SK-N-DZ (cell line): ENCODE data around the gene AK3. TPM values are rescaled to one million over a fixed set of nuclear protein-coding genes. Genes with fewer than 3 reads are reported as not detected.
"Not testable (repeated sequence)": the region's sequence is repeated elsewhere in the genome, so short reads cannot be mapped to it uniquely, and the experiment has no call there.

ENCODE experiments used
- DNase-seq: peaks from one replicate; pipeline ENCODE4 v3.0.0-alpha.2; 2015; ENCODE audit warnings: low spot score
- polyA plus RNA-seq, 2 experiments: library from polyadenylated mRNA; depleted of rRNA; stranded (reverse); fragments of >200 nt; gene quantifications; 2 replicates each; pipeline ENCODE4 v1.2.3, GENCODE V29; 2014

Gene AK3
- 30.0 and 30.1 TPM in 2 replicates for polyA plus RNA-seq (2014; cell fraction: cytosol; rRNA removed)
- polyA plus RNA-seq (2014; cell fraction: nucleus; rRNA removed): 47.7 and 56.8 TPM in 2 replicates

DNA sequence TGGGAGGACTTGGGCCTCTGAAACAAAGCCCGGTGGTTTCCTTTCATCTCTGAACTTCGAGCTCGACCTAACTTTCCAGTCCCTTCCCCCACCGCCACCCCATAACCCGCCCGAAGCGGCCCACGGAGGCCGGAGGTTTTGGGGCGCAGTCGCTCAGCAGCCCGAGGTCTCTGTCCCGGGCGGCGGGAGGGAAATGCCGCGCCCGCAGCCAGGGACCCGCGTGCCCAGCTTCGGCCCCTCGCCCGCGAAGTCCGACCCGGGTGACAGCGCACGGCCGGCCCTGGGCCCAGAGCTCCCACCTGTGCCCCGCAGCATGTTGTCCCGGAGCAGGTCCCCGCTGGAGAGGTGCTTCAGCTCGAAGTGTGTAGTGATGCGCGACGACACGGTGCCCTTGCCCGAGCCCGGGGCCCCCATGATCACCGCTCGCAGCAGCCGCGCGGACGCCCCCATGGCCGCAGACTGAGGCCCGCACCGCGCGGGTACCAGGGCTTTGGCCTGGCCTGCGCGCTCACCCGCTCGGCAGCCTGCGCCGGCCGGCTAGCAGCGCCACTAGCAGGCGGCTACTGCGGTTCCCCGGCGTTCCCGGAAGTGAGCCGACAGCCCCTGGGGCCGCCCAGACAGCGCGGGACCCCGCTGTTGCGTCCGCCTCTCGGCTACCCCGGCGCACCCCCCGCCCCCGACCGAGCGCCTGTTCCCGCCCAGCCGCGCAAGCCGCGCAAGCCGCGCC is at the start of gene AK3:
Gene AK3 (minus strand): TSS at position 565 of the 727 bp plus-strand sequence. CDS start 115 bp downstream, at position 450.
- DNase-seq: peak; percentile 70

DNA sequence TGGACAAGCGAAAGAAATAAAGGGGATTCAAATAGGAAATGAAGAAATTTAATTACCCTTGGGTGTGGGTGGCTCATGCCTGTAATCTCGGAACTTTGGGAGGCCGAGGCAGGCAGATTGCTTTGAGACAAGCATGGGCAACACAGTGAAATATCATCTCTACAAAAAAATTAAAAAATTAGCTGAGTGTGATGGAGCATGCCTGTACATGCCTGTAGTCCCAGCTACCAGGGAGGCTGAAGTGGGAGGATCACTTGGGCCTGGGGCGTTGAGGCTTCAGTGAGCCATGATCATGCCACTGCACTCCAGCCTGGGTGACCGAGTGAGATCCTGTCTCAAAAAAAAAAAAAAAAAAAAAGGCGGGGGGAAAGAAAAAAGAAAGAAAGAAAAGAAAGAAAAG is 47.7 kb upstream of the AK3 start:
- no peak for DNase-seq

- DNase-seq: no peak
Measured at GRCh38 chr9:4787876-4788275, 46.9 kb upstream of the AK3 start.

GRCh38 chr9:4786599-4786998 is 45.6 kb upstream of the AK3 start:
- no peak for DNase-seq

GRCh38 chr9:4784403-4784802 is 43.4 kb upstream of the AK3 start:
- DNase-seq: no peak

DNA sequence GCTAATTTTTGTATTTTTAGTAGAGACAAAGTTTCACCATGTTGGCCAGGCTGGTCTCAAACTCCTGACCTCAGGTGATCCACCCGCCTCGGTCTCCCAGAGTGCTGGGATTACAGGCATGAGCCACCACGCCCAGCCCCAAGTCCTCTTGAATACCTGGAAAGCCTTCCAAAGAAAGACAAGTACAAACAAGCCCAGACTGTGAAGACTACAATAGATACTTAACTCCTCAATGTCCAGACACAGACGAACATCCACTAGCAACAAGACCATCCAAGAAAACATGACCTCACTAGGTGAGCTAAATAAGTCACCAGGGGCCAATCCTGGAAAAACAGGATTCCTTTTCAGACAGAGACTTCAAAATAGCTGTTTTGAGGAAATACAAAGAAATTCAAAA is 42.2 kb upstream of the AK3 start:
- not testable (repeated sequence) for DNase-seq

- no peak for DNase-seq
Measured at GRCh38 chr9:4781408-4781807, 40.4 kb upstream of the AK3 start.

DNA sequence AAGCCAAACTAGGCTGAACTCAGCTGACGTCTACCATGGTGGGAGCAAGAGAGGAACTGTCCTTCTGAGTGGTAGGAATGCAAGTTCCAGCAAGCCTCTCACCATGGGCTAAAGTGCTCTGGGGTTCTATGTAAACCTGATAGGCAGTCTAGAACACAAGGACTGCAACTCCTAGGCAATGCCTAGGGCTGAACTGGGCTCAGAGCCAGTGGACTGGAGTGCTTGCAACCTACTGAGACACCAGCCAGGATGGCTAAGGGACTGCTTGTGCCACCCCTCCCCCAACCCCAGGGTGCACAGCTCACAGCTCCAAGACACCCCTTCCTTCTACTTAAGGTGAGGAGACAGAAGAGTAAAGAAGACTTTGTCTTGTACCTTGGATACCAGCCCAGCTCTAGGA is 39.6 kb upstream of the AK3 start:
- no peak for DNase-seq

- not testable (repeated sequence) for DNase-seq
Measured at GRCh38 chr9:4774958-4775357, 34.0 kb upstream of the AK3 start.

DNA sequence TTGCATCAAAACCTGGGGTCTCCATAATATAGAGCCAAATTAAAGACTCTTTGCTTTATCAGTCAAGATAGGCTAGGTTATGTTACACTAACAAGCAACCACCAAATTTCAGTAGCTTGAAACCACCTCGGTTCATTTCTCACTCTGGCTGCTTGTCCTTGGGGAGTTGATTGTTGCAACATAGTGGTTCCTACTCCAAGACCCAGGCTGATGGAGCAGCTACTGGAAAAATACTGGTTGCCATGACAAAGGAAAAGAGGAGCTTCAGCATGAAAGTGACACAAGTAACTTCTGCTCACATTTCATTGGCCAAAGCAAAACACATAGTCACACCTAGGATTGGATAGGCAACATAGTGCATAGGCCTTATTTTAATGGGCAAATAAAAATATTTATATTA is 33.2 kb upstream of the AK3 start:
- DNase-seq: no peak

DNA sequence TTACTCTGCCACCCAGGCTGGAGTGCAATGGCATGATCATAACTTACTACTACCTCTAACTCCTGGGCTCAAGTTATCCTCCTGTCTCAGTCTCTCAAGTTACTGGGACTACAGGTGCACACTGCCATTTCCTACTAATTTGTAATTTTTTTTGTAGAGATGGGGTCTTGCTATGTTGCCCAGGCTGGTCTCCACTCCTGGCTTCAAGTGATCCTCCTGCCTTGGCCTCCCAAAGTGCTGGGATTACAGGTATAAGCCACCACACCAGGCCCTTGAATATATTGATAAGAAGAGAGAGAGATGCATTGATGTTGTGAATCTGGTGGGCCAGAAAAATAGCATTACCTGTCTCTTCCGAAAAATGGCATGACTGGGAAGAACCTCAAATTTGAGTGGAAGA is 30.8 kb upstream of the AK3 start:
- DNase-seq: no peak

DNA sequence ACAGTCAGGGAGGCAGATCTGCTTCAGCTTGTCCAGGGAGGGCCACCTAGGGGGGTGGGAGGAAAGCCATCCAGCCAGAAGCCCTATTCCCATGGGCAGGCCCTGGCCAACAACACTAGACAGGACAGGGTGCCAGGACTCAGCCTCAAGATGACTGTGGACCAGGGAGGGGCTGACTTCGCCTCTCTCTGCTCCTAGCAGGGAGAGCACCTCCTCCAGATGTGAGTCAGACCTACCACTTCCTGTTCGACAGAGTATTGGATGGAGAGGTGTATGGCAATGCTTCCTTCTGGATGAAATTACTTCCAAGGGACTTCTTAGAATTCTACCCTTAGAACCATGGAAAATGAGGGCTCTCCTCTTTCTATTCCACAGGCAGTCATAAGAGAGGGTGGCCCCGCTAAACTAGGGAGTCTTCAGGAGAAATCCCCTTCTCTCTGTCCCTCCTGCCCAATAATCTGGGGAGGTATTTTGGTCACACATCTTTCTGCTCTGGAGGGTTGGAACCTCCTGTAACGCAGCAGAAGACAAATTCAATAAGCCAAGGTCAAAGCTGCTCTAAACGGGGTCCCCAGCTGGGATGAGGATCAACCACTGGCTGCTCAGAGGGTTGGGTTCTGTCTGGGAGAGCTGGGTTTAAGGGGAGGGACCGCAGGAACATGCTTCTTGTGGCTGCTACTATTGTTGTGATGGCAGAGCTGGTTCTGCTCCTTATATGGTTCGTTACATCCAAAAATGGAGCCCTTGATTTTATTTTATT is 28.5 kb upstream of the AK3 start:
- no peak for DNase-seq

DNA sequence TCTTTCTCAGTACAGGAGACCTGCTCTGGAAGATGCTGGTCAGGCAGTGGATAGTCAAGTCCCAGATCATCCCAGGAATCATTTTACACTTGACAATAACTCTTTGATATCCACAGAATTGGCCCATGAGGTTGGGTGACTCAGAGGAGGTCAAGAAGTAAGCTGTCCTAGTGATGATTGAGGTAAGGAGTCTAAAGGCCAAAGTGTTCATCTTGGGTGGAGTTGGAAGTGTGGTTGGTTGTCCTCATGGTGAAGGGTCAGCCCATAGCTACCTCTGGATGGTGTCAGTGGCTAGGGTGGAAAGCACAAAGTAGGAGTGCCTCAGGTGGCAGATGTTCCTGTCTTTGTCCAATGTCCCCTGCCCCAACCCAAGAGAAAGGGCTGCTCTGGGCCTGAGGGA is 27.7 kb upstream of the AK3 start:
- DNase-seq: no peak

GRCh38 chr9:4764033-4764432 is 23.0 kb upstream of the AK3 start:
- no peak for DNase-seq

GRCh38 chr9:4762886-4763541 is 22.0 kb upstream of the AK3 start:
- peak; percentile 28 for DNase-seq

GRCh38 chr9:4762108-4762885 is 21.3 kb upstream of the AK3 start:
- peak; percentile 46 for DNase-seq

DNA sequence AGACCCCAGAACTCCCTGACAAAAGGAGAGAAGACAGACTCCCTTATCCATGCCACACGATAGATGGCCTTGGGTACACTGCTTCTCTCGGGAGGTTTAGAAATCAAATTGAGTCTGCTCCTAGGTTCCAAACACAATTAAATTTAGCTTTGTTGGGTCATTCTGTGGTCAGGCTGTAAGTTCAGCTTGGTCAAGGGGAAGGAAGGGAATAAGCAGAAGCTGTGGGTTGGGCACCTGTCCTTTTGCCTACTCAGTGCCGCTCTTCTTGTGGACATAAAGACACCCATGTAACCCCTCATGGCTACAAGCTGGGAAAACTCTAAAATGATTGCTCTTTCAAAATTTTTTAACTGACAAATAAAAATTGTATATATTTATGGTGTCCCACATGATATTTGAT is 19.1 kb upstream of the AK3 start:
- DNase-seq: no peak

DNA sequence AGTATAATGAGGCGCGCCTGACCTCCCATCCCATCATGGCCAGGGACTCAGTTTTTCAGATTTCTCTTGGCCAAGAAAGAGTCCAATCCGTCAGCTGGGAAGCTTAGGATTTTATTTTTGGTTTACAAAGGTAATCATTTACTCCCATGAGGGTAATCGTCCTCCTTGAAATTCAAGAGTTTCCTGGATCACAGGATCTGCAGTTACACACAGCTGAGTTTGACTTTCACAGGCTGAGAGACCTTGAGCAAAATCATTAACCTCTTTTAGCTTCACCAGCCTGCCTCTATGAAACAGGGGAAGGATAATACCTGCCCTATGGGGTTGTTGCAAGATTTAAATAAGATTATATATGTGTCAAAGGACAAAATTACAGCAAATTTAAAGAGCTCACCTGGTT is 15.4 kb upstream of the AK3 start:
- no peak for DNase-seq

DNA sequence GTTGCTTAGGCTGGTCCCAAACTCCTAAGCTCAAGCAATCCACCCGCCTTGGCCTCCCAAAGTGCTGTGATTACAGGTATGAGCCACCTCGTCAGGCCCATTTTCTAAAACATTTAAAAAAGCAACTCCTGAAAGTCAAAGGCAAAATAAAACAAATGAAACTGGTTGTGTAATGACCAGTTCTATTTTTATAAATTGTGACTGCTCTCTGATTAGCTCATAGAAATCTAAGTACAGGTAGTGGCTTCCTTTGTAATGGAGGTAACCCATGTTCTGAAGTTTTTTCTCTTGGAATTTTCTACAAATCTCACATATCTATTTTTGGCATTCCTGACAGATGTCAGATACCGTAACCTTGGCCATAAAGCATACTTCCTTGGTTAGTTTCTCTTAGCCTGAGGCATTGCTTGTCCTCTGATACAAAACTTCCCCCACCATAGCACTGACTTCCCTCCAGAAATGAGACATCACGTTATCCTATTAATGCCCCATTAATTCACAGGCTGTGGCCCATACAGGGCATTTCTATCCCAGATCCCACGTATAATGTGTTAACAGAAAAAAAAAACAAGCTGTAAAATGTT is 14.1 kb upstream of the AK3 start:
- DNase-seq: no peak

GRCh38 chr9:4754530-4754929 is 13.5 kb upstream of the AK3 start:
- not testable (repeated sequence) for DNase-seq

DNA sequence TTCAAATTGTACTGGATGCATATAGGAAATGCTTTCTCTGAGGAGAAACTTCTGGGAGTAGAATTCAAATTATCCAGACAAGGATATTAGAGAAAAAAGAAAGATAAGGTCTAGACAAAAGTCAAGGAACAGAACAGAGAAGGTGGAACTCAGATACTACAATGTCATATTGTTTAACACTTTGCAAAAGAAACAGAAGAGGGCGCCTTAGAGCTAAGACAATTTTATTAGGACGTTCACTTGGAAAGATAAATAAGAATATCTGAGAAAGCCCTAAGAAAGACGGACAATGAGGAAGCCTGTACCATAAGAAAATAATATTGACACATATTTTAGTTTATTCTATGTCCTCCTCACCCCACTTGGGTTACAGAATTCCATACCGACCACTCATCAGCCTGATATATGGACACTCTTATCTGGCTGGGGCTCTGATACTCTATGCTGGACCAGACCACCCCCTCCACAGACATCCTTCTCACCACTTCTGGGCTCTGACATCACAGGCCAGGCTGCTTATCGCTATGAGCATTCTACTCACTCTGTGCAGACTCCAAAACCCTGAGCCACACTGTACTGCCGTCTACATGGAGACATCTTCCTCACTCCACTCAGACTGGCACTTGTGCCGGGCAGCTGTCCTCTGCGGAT is 9.1 kb upstream of the AK3 start:
- peak; percentile 37 for DNase-seq
